GM15510 (cell line): ENCODE measurements around the gene SH3GL2.

Experiments used
- POLR2A ChIP-seq: IDR thresholded peaks from 3 replicates; pipeline ENCODE4 v1.6.1; 2011; ENCODE audit warnings: borderline replicate concordance; ENCODE audit not compliant: insufficient read length; ENCODE audit errors: extremely low read depth

SH3GL2 gene

GRCh38 chr9:17625644-17626388, 47.0 kb downstream of the SH3GL2 start:
- TF ChIP-seq POLR2A: no peak

GRCh38 chr9:17627641-17628040, 48.8 kb downstream of the SH3GL2 start:
- TF ChIP-seq POLR2A: no peak

- TF ChIP-seq POLR2A: no peak
These were observed 49.8 kb downstream of the SH3GL2 start for GRCh38 chr9:17628624-17629023.

GRCh38 chr9:17630531-17630949, 51.7 kb downstream of the SH3GL2 start:
- no peak for TF ChIP-seq POLR2A

GRCh38 chr9:17631396-17631795, 52.5 kb downstream of the SH3GL2 start:
- TF ChIP-seq POLR2A: no peak

GRCh38 chr9:17632994-17633393, 54.1 kb downstream of the SH3GL2 start:
- TF ChIP-seq POLR2A: no peak

GRCh38 chr9:17635115-17635890, 56.4 kb downstream of the SH3GL2 start:
- no peak for TF ChIP-seq POLR2A

GRCh38 chr9:17636349-17636748, 57.5 kb downstream of the SH3GL2 start:
- TF ChIP-seq POLR2A: no peak

- TF ChIP-seq POLR2A: no peak
These were observed 58.0 kb downstream of the SH3GL2 start for GRCh38 chr9:17636821-17637220.

- TF ChIP-seq POLR2A: no peak
These were observed 58.4 kb downstream of the SH3GL2 start for GRCh38 chr9:17637229-17637628.

- TF ChIP-seq POLR2A: no peak
These were observed 69.7 kb downstream of the SH3GL2 start for GRCh38 chr9:17648516-17648915.

GRCh38 chr9:17651725-17652124, 72.9 kb downstream of the SH3GL2 start:
- TF ChIP-seq POLR2A: no peak

GRCh38 chr9:17653947-17654465, 75.1 kb downstream of the SH3GL2 start:
- TF ChIP-seq POLR2A: no peak

- no peak for TF ChIP-seq POLR2A
These were observed 78.0 kb downstream of the SH3GL2 start for GRCh38 chr9:17656889-17657288.

- TF ChIP-seq POLR2A: no peak
These were observed 79.4 kb downstream of the SH3GL2 start for GRCh38 chr9:17658237-17658636.

GRCh38 chr9:17660158-17660557, 81.3 kb downstream of the SH3GL2 start:
- TF ChIP-seq POLR2A: no peak
